Measurements from ENCODE around the gene MMP24.

The MMP24 gene

DNA sequence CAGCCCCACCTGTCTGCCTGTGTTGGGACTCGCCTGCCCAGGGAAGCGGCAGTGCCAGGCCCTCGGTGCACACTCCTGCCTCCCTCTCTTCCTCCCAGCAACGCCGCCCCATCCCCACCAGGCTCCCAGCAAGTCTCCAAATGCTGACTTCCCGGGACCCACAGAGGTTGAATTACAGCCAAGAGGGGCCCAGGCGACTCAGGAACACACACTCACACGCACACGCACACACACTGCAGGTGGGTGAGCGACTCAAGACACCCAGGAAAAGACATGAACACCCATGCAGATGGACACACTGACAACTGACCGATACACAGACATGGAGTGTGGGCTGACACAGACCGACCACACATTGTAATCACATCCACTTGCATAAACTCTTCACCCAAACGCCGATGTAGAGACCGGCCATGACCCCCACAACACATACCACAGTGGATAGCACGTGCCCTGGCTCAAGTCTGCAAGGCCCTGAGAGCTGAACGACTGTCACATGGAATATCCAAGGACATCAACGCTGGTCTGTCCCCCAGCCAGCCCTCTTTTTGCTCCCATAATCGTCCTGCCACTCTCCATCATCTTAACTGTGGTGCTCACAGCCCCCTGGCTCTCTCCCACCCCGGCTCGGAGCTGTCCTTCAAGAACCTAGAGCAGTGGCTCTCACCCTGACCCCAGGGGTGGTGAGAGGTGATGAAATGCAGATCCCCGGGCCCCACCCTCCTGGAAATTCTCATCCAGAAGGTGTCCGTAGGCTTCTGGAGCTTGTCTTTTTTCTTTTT is 66.2 kb downstream of the MMP24 start:
- no peak overlapping the region for H3K4me3 ChIP-seq (replicated peaks; ENCODE audit: low read depth, low read length)
- no peak for DNase-seq (ENCODE audit: low read depth)
- TF ChIP-seq, protein P1, sequence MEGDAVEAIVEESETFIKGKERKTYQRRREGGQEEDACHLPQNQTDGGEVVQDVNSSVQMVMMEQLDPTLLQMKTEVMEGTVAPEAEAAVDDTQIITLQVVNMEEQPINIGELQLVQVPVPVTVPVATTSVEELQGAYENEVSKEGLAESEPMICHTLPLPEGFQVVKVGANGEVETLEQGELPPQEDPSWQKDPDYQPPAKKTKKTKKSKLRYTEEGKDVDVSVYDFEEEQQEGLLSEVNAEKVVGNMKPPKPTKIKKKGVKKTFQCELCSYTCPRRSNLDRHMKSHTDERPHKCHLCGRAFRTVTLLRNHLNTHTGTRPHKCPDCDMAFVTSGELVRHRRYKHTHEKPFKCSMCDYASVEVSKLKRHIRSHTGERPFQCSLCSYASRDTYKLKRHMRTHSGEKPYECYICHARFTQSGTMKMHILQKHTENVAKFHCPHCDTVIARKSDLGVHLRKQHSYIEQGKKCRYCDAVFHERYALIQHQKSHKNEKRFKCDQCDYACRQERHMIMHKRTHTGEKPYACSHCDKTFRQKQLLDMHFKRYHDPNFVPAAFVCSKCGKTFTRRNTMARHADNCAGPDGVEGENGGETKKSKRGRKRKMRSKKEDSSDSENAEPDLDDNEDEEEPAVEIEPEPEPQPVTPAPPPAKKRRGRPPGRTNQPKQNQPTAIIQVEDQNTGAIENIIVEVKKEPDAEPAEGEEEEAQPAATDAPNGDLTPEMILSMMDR (IDR thresholded peaks at IDR 0.05; ENCODE audit: low read length, missing control alignments): no peak

DNA sequence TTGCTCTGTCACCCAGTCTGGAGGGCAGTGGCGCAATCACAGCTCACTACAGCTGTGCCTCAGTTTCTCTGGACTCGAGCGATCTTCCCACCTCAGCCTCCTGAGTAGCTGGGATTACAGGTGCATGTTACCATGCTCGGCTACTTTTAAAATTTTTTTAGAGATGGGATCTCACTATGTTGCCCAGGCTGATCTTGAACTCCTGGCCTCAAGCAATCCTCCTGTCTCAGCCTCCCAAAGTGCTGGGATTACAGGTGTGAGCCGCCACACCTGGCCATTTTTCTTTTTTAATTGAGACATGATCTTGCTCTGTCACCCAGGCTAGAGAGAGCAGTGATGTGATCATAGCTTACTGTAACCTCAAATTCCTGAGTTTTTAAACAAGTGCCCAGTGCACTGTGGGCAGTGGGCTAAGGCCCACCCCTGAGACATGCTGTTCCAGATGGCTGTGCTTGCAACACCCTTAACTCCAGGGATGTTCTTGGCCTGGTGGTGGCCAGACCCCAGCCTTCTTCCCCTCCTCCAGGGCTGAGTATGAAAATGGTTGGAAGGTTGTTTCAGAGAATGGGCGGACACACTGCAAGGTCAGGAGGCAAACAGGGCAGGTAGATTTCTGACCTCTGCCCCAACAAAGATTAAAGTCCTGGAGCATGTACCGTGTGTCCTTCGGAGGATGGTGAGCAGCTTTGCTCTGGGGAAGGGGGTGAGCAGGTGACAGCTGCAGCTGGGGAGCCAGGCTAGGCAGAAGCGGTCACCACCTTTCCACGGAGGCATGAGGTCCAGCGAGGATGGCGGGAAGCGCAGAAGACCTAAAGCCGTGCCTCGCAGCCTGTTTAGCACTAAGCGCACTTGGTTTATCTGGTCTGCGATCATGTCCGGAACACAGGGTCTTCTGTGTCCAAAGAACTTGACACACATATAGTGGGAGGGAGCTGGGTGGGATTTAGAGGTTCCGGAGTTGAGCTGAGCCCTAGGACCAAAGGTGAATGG is 67.1 kb downstream of the MMP24 start:
- DNase-seq (ENCODE audit: low read depth): no peak
- no peak overlapping the region for H3K4me3 ChIP-seq (replicated peaks; ENCODE audit: low read depth, low read length)
- TF ChIP-seq, protein P1 (IDR thresholded peaks at IDR 0.05; ENCODE audit: low read length, missing control alignments): no peak

DNA sequence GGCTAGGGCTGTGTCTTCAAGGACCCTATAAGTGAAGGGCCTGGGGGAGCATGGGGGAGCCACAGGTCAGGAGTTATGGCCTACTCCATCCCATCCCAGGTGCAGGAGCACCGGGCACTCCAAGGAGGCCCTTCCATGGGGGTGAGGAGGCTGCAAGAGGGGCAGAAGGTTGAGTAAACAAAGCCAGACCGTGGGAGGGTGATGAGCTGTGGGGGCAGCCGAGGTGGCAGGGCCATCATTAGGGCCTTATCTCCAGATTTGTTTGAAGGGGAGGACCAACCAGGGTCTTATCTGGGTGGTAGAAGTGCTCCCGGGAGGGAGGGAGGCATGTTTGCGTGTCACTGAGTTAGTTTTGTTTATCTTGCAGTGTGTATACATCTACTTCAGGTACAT is 67.8 kb downstream of the MMP24 start:
- no peak overlapping the region for H3K4me3 ChIP-seq (replicated peaks; ENCODE audit: low read depth, low read length)
- no peak for DNase-seq (ENCODE audit: low read depth)
- TF ChIP-seq, protein P1 (IDR thresholded peaks at IDR 0.05; ENCODE audit: low read length, missing control alignments): no peak

DNA sequence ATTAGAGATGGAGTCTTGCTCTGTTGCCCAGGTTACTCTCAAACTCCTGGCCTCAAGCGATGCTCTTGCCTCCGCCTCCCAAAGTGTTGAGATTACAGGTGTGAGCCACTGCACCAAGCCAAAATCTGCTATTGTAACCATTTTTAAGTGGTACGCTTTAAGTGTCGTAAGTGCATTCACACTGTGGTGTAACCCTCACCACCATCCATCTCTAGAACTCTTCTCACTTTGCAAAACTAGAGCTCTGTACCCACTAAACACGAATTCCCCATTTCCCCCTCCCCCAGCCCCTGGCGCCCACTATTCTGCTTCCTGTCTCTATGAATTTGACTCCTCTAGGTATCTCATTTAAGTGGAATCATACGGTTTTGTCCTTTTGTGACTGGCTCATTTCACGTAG is 68.6 kb downstream of the MMP24 start:
- TF ChIP-seq, protein P1 (IDR thresholded peaks at IDR 0.05; ENCODE audit: low read length, missing control alignments): no peak
- no peak overlapping the region for H3K4me3 ChIP-seq (replicated peaks; ENCODE audit: low read depth, low read length)
- no peak for DNase-seq (ENCODE audit: low read depth)

DNA sequence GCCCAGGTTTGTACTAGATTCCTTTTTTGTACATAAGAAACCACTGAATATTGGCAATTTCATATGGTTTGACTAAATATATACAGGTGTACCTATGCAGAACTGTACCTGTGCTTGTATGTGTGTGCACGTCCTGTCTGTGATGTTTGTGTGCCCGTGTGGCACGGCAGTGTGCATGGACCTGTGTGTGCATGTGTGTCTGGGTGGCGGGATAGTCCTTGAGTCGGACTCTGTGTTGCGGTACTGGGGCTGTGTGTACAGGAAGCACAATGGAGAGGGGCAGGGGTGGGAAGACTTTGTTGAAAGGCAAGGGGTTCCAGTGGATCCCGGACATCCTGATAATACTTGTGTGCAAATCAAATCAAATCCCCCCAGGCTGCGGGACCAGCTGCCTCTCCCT is 69.2 kb downstream of the MMP24 start:
- no peak overlapping the region for H3K4me3 ChIP-seq (replicated peaks; ENCODE audit: low read depth, low read length)
- DNase-seq (ENCODE audit: low read depth): no peak
- TF ChIP-seq, protein P1 (IDR thresholded peaks at IDR 0.05; ENCODE audit: low read length, missing control alignments): no peak

DNA sequence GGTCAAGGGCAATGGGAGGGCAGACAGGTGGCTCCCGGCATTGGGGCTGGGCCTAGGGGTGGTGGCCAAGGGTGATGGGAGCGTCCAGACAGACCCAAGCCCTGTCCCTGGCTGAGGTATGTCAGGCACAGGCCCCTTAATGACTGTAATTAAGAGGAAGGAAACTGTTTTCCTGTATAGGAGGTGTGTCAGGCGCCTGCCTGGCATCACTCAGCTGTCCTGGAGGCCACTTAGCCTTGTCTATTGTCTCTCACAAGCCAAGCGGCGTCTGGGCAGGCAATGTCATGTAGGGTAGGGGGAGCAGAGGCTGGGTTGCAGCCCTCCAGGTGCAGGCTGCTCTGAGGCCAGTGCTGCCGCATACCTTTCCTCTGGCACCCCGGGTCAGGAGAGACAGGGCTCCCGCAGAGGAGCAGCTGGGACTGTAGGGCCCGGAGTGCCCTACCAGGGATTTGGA is 69.6 kb downstream of the MMP24 start:
- H3K4me3 ChIP-seq (replicated peaks; ENCODE audit: low read depth, low read length): no peak overlapping the region
- TF ChIP-seq, protein P1 (IDR thresholded peaks at IDR 0.05; ENCODE audit: low read length, missing control alignments): no peak
- DNase-seq (ENCODE audit: low read depth): no peak
